Astrocyte of the spinal cord (primary cell): ENCODE results near the gene MED26.

Experiments used
- DNase-seq: peaks from one replicate; pipeline ENCODE4 v3.0.0; 2011; ENCODE audit warnings: low read depth, low spot score
- H3K4me3 ChIP-seq: 2 replicates; pipeline ENCODE4 v1.5.1; 2011; ENCODE audit warnings: low read depth, mild to moderate bottlenecking, low read length, moderate library complexity
- CTCF ChIP-seq: IDR thresholded peaks from 2 replicates; pipeline ENCODE4 v1.5.1; 2012; ENCODE audit warnings: low read depth, mild to moderate bottlenecking, low read length, inconsistent platforms
- in situ Hi-C: cut with HindIII; loops from 2 replicates; pipeline ENCODE4 v1.10.0; 2017; ENCODE audit warnings: low sequenced_read_pairs

The MED26 gene

DNA sequence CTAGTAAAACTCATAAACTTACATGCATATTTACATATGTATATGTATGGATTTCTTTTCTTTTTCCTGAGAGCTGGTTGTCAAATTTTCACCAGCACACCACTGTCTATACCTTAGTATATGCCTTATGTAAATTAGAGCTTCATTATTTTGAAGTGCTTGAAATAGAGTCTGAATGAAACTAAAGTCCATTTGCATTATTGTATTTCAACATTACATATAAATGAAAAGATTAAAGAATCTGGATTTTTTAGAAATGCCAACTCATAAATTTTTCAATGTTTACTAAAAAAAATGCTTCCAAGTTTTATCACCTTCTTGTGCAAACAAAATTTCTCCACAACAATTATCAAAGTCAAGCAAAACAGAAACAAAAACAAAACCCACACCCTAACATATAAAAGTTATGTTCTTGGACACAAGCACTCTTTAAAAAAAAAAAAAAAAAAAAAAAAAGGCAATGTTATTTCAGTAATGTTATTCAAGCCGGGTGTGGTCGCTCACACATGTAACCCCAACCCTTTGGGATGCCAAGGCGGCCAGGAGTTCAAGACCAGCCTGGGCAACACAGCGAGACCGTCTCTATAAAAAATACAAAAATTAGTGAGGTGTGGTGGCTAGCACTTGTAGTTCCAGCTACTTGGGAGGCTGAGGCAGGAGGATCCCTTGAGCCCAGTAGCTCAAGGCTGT lies 18.3 kb downstream of the MED26 start:
- no peak for DNase-seq
- in situ Hi-C loops: no loop called here
- no peak overlapping the region for H3K4me3 ChIP-seq
- TF ChIP-seq CTCF: no peak

DNA sequence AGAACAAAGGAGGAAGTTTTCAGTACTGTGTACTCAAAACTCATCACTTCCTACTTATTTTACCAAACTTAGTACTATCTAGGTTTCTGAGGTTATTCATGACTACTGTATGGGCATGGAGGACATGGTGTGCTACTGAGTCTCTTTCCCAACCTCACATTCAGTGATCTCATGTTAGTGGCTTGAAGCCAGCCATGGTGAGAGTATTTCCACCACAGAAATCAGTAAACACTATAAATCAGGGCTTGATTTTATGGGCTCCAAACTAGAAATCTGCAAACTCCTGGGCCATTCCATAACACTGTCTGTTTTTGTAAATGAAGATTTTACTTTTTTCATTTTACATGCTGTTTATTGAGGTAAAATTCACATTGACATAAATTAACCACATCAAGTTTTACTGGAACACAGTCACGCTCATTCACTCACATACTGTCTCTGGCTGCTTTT lies 19.7 kb downstream of the MED26 start:
- H3K4me3 ChIP-seq: no peak overlapping the region
- peak; percentile 80 for DNase-seq
- no peak for TF ChIP-seq CTCF
- in situ Hi-C loops: no loop called here

- in situ Hi-C loops: no loop called here
- no peak for TF ChIP-seq CTCF
- DNase-seq: no peak
- H3K4me3 ChIP-seq: no peak overlapping the region
Measured at GRCh38 chr19:16607819-16608218, 20.2 kb downstream of the MED26 start.

DNA sequence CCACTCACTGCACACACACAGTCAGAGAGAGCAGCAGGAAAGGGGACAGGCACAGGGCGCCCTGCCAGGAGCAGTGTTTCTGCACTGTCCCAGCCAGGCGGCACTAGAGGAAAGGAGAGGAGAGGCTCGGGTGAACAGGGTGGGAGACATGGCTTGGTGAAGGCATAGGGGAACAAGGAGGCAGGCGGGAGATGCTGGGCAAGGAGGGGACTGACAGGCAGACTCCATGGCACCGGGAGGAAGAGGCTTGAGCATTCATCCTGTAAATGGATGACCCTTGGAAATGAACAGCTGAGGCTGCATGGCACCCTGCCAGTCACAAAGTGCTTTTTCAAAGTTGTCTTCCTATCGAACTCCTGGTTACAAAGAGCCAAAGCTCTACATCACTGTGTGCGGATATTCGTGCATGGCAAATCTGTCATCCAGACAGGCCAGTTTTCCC lies 22.4 kb downstream of the MED26 start:
- no peak for TF ChIP-seq CTCF
- H3K4me3 ChIP-seq: no peak overlapping the region
- in situ Hi-C loops: no loop called here
- no peak for DNase-seq

- no peak for DNase-seq
- TF ChIP-seq CTCF: no peak
- in situ Hi-C loops: no loop called here
- no peak overlapping the region for H3K4me3 ChIP-seq
Measured at GRCh38 chr19:16605115-16605514, 22.9 kb downstream of the MED26 start.

GRCh38 chr19:16604615-16605014 lies 23.4 kb downstream of the MED26 start:
- no peak overlapping the region for H3K4me3 ChIP-seq
- TF ChIP-seq CTCF: no peak
- in situ Hi-C loops: no loop called here
- DNase-seq: no peak

GRCh38 chr19:16603090-16603489 lies 24.9 kb downstream of the MED26 start:
- no peak for DNase-seq
- in situ Hi-C loops: no loop called here
- no peak for TF ChIP-seq CTCF
- no peak overlapping the region for H3K4me3 ChIP-seq
